HG03175 (cell line): Measurements from ENCODE around the gene ECEL1.
A peak's percentile ranks its signal among the peaks of the same experiment; 100 is the strongest.
"Not testable (repeated sequence)": the region's sequence is repeated elsewhere in the genome, so short reads cannot be mapped to it uniquely, and the experiment has no call there.

Experiments used
- ATAC-seq: cut with Tn5 transposase; IDR thresholded peaks from one replicate; pipeline ENCODE4 v1.9.1; 2021; ENCODE audit warnings: mild to moderate bottlenecking, moderate library complexity; ENCODE audit not compliant: unreplicated experiment

ECEL1 gene

GRCh38 chr2:232460171-232460570 is 27.5 kb downstream of the ECEL1 start:
- ATAC-seq = no peak

- no peak for ATAC-seq
Measured at GRCh38 chr2:232459419-232460035, 28.1 kb downstream of the ECEL1 start.

- ATAC-seq = no peak
Measured at GRCh38 chr2:232458661-232459418, 28.8 kb downstream of the ECEL1 start.

- ATAC-seq = no peak
Measured at GRCh38 chr2:232458051-232458660, 29.5 kb downstream of the ECEL1 start.

GRCh38 chr2:232457121-232458011 is 30.3 kb downstream of the ECEL1 start:
- no peak for ATAC-seq

GRCh38 chr2:232456296-232457120 is 31.1 kb downstream of the ECEL1 start:
- no peak for ATAC-seq

- ATAC-seq = no peak
Measured at GRCh38 chr2:232455426-232456255, 32.0 kb downstream of the ECEL1 start, which contains the start of gene ALPI. Gene ALPI, plus strand, starts transcription at chr2:232456153. Its CDS starts 47 bp downstream, at chr2:232456200.

GRCh38 chr2:232454630-232455029 is 33.0 kb downstream of the ECEL1 start:
- no peak for ATAC-seq

GRCh38 chr2:232451645-232452044 is 36.0 kb downstream of the ECEL1 start:
- ATAC-seq = not testable (repeated sequence)

- no peak for ATAC-seq
Measured at GRCh38 chr2:232449964-232450363, 37.7 kb downstream of the ECEL1 start.

GRCh38 chr2:232448304-232448690 is 39.3 kb downstream of the ECEL1 start:
- ATAC-seq = no peak

GRCh38 chr2:232447638-232448303 is 39.9 kb downstream of the ECEL1 start:
- ATAC-seq = no peak

- ATAC-seq = no peak
Measured at GRCh38 chr2:232447091-232447620, 40.5 kb downstream of the ECEL1 start.

- ATAC-seq = not testable (repeated sequence)
Measured at GRCh38 chr2:232446266-232446777, 41.3 kb downstream of the ECEL1 start.

- ATAC-seq = not testable (repeated sequence)
Measured at GRCh38 chr2:232445149-232445885, 42.3 kb downstream of the ECEL1 start.

- ATAC-seq = peak; percentile 34
Measured at GRCh38 chr2:232444409-232445148, 43.1 kb downstream of the ECEL1 start.
